WTC11 (cell line): ENCODE measurements around the gene UBP1. TPM values are rescaled to one million over a fixed set of nuclear protein-coding genes. Genes with fewer than 3 reads are reported as not detected.
"Not testable (repeated sequence)": the region's sequence is repeated elsewhere in the genome, so short reads cannot be mapped to it uniquely, and the experiment has no call there.

ENCODE experiments used
- ATAC-seq: fragments of 200-7000 bp; cut with Tn5 transposase; 2 replicates; pipeline ENCODE4 v1.10.0; 2021; ENCODE audit warnings: mild to moderate bottlenecking, moderate library complexity
- CTCF ChIA-PET: fragments of 300-600 bp; sonication (Branson Sonifier 250); formaldehyde crosslinking; loops from one replicate; lab custom pipeline; 2021; ENCODE audit warnings: antibody characterized with exemption; lab: Charles Lee
- POLR2A ChIA-PET: fragments of 350-600 bp; sonication (Branson Sonifier 250); formaldehyde crosslinking; loops from one replicate; lab custom pipeline; 2021; ENCODE audit warnings: antibody characterized with exemption; lab: Charles Lee
- DNase-seq: peaks from one replicate; pipeline ENCODE4 v3.0.0; 2021; ENCODE audit warnings: low spot score
- H3K27ac Mint-ChIP-seq: 2 replicates; pipeline ENCODE4 v1.8.0; 2021; ENCODE audit warnings: mixed read lengths
- H3K27me3 Mint-ChIP-seq: 2 replicates; pipeline ENCODE4 v1.8.0; 2021; ENCODE audit warnings: low read depth, mild to moderate bottlenecking, moderate library complexity, mixed read lengths
- H3K36me3 Mint-ChIP-seq: 2 replicates; pipeline ENCODE4 v1.8.0; 2021; ENCODE audit warnings: mixed read lengths
- H3K4me1 Mint-ChIP-seq: 2 replicates; pipeline ENCODE4 v1.8.0; 2022; ENCODE audit warnings: mixed read lengths
- H3K4me3 Mint-ChIP-seq: 2 replicates; pipeline ENCODE4 v1.8.0; 2021; ENCODE audit warnings: mild to moderate bottlenecking, moderate library complexity, mixed read lengths
- H3K9me3 Mint-ChIP-seq: 2 replicates; pipeline ENCODE4 v1.8.0; 2021; ENCODE audit warnings: mixed read lengths
- CDX4 ChIP-seq: fragments of 250-450 bp; sonication (Bioruptor Pico); IDR thresholded peaks from 2 replicates; pipeline ENCODE4 v1.9.0; 2021; ENCODE audit warnings: moderate library complexity, mild to moderate bottlenecking, inconsistent platforms, borderline replicate concordance
- ELF4 ChIP-seq: sonication (generic); formaldehyde crosslinking; IDR thresholded peaks from 2 replicates; pipeline ENCODE4 v1.8.1; 2022; ENCODE audit warnings: low read depth, mild to moderate bottlenecking, moderate library complexity, missing genetic modification reagents
- FOXP1 ChIP-seq: sonication (generic); formaldehyde crosslinking; IDR thresholded peaks from 2 replicates; pipeline ENCODE4 v1.8.0; 2022; ENCODE audit warnings: missing genetic modification reagents, mild to moderate bottlenecking, moderate library complexity, borderline replicate concordance
- IRF2 ChIP-seq: sonication (generic); formaldehyde crosslinking; IDR thresholded peaks from 2 replicates; pipeline ENCODE4 v1.8.0; 2022; ENCODE audit warnings: low read depth, missing genetic modification reagents, borderline replicate concordance
- MLX ChIP-seq: sonication (generic); formaldehyde crosslinking; IDR thresholded peaks from 2 replicates; pipeline ENCODE4 v1.8.1; 2023; ENCODE audit warnings: mild to moderate bottlenecking, missing genetic modification reagents, moderate library complexity
- NFYB ChIP-seq: sonication (generic); formaldehyde crosslinking; conservative IDR thresholded peaks from 2 replicates; pipeline ENCODE4 v1.8.0; 2022; ENCODE audit warnings: low read depth, missing genetic modification reagents
- NR3C1 ChIP-seq: sonication (generic); formaldehyde crosslinking; conservative IDR thresholded peaks from 2 replicates; pipeline ENCODE4 v1.8.1; 2023; ENCODE audit warnings: low read depth, mild to moderate bottlenecking, missing genetic modification reagents
- OVOL2 ChIP-seq: fragments of 250-450 bp; sonication (Bioruptor Pico); IDR thresholded peaks from 2 replicates; pipeline ENCODE4 v1.9.0; 2021; ENCODE audit warnings: mild to moderate bottlenecking, borderline replicate concordance
- TCF7 ChIP-seq: sonication (generic); formaldehyde crosslinking; IDR thresholded peaks from 2 replicates; pipeline ENCODE4 v1.8.0; 2022; ENCODE audit warnings: mild to moderate bottlenecking, low read depth, missing genetic modification reagents, moderate library complexity
- TEAD4 ChIP-seq: sonication (generic); formaldehyde crosslinking; IDR thresholded peaks from 2 replicates; pipeline ENCODE4 v1.8.0; 2022; ENCODE audit warnings: mild to moderate bottlenecking, missing genetic modification reagents
- total RNA-seq: library from RNA; stranded (reverse); gene quantifications from 3 replicates; pipeline ENCODE4 v1.2.3, GENCODE V29; 2021
- TF ChIP-seq, protein P1 (sequence below): fragments of 250-450 bp; sonication (Bioruptor Pico); IDR thresholded peaks from 2 replicates; pipeline ENCODE4 v1.9.0; 2021; ENCODE audit warnings: mild to moderate bottlenecking
- TF ChIP-seq, protein P2 (sequence below): sonication (generic); formaldehyde crosslinking; IDR thresholded peaks from 2 replicates; pipeline ENCODE4 v1.8.1; 2023; ENCODE audit warnings: mild to moderate bottlenecking, moderate library complexity, missing genetic modification reagents
- TF ChIP-seq, protein P3 (sequence below): sonication (generic); formaldehyde crosslinking; conservative IDR thresholded peaks from 2 replicates; pipeline ENCODE4 v1.8.1; 2023; ENCODE audit warnings: mild to moderate bottlenecking, low read depth, missing genetic modification reagents, moderate library complexity
- TF ChIP-seq, protein P4 (sequence below): sonication (generic); formaldehyde crosslinking; IDR thresholded peaks from 2 replicates; pipeline ENCODE4 v1.8.1; 2022; ENCODE audit warnings: missing genetic modification reagents, borderline replicate concordance

Gene UBP1
- total RNA-seq, 1 experiment from 2014 or later, result 72.6 TPM

- TF ChIP-seq, protein P1, sequence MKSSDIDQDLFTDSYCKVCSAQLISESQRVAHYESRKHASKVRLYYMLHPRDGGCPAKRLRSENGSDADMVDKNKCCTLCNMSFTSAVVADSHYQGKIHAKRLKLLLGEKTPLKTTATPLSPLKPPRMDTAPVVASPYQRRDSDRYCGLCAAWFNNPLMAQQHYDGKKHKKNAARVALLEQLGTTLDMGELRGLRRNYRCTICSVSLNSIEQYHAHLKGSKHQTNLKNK (CRISPR knock-in tag), result no peak
- TF ChIP-seq MLX (CRISPR knock-in tag), result no peak
- no peak for TF ChIP-seq IRF2
- TF ChIP-seq TCF7 (CRISPR knock-in tag), result no peak
- TF ChIP-seq, protein P2, sequence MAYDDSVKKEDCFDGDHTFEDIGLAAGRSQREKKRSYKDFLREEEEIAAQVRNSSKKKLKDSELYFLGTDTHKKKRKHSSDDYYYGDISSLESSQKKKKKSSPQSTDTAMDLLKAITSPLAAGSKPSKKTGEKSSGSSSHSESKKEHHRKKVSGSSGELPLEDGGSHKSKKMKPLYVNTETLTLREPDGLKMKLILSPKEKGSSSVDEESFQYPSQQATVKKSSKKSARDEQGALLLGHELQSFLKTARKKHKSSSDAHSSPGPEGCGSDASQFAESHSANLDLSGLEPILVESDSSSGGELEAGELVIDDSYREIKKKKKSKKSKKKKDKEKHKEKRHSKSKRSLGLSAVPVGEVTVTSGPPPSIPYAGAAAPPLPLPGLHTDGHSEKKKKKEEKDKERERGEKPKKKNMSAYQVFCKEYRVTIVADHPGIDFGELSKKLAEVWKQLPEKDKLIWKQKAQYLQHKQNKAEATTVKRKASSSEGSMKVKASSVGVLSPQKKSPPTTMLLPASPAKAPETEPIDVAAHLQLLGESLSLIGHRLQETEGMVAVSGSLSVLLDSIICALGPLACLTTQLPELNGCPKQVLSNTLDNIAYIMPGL, result no peak
- TF ChIP-seq, protein P3, sequence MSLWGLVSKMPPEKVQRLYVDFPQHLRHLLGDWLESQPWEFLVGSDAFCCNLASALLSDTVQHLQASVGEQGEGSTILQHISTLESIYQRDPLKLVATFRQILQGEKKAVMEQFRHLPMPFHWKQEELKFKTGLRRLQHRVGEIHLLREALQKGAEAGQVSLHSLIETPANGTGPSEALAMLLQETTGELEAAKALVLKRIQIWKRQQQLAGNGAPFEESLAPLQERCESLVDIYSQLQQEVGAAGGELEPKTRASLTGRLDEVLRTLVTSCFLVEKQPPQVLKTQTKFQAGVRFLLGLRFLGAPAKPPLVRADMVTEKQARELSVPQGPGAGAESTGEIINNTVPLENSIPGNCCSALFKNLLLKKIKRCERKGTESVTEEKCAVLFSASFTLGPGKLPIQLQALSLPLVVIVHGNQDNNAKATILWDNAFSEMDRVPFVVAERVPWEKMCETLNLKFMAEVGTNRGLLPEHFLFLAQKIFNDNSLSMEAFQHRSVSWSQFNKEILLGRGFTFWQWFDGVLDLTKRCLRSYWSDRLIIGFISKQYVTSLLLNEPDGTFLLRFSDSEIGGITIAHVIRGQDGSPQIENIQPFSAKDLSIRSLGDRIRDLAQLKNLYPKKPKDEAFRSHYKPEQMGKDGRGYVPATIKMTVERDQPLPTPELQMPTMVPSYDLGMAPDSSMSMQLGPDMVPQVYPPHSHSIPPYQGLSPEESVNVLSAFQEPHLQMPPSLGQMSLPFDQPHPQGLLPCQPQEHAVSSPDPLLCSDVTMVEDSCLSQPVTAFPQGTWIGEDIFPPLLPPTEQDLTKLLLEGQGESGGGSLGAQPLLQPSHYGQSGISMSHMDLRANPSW (CRISPR knock-in tag), result no peak
- no peak for TF ChIP-seq FOXP1 (CRISPR knock-in tag)
- no peak for TF ChIP-seq NFYB (CRISPR knock-in tag)
- no peak for TF ChIP-seq CDX4 (CRISPR knock-in tag)
- TF ChIP-seq, all 79 proteins: peak for 0
Measured at GRCh38 chr3:33430571-33430970, 9.6 kb downstream of the UBP1 start (continued).

- no peak for ATAC-seq
- Mint-ChIP-seq H3K4me1 (peaks cover 72% of the 10 kb centered on the region), H3K27ac (no peak overlapping the region; the same call in 1 of the 2 replicates), H3K9me3 (no peaks in the 10 kb centered on the region), H3K4me3 (no peak overlapping the region)
- TF ChIP-seq TEAD4 (CRISPR knock-in tag) (no peak), OVOL2 (CRISPR knock-in tag) (no peak), NR3C1 (CRISPR knock-in tag) (no peak), ELF4 (CRISPR knock-in tag) (no peak)
- TF ChIP-seq, protein P4, sequence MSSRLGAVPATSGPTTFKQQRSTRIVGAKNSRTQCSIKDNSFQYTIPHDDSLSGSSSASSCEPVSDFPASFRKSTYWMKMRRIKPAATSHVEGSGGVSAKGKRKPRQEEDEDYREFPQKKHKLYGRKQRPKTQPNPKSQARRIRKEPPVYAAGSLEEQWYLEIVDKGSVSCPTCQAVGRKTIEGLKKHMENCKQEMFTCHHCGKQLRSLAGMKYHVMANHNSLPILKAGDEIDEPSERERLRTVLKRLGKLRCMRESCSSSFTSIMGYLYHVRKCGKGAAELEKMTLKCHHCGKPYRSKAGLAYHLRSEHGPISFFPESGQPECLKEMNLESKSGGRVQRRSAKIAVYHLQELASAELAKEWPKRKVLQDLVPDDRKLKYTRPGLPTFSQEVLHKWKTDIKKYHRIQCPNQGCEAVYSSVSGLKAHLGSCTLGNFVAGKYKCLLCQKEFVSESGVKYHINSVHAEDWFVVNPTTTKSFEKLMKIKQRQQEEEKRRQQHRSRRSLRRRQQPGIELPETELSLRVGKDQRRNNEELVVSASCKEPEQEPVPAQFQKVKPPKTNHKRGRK (CRISPR knock-in tag), result no peak
- TF ChIP-seq, all 79 proteins: peak for 0
- POLR2A ChIA-PET, result interaction anchor here (1.4 kb wide), 1 partner anchor 11 kb away, joined by 3 read pairs; no protein-coding TSS in a partner anchor
- Mint-ChIP-seq H3K36me3 (peaks cover 3% of the 10 kb centered on the region), H3K27me3 (no peaks in the 10 kb centered on the region)
- CTCF ChIA-PET, result interaction anchor here (0.9 kb wide), 1 partner anchor 9 kb away, joined by 3 read pairs; no protein-coding TSS in a partner anchor
- no peak for DNase-seq
Measured at GRCh38 chr3:33430061-33430460, 10.1 kb downstream of the UBP1 start.

DNA sequence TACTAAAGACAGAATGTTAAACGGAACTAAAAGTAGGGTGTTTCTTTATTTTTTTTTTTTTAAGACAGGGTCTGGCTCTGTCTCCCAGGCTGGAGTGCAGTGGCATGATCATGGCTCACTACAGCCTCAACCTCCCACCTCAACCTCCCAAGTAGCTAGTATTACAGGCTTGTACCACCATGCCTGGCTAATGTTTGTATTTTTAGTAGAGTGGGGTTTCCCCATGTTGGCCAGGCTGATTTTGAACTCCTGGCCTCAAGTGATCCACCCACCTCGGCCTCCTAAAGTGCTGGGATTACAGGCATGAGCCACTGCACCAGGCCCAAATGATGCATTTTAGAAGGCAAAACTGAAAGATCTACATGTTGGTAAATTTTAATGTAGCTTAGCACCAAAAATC lies 10.9 kb downstream of the UBP1 start:
- CTCF ChIA-PET, H3K4me3 Mint-ChIP-seq, H3K27me3 Mint-ChIP-seq, H3K36me3 Mint-ChIP-seq, H3K9me3 Mint-ChIP-seq, DNase-seq, ATAC-seq: not testable (repeated sequence)
- POLR2A ChIA-PET, result interaction anchor here (1.4 kb wide), 1 partner anchor 12 kb away, joined by 3 read pairs; no protein-coding TSS in a partner anchor
- H3K4me1 Mint-ChIP-seq, result peaks cover 79% of the 10 kb centered on the region
- 0 out of 2 replicates have a peak overlapping the region, but pooled peaks have one; percentile 14 for H3K27ac Mint-ChIP-seq
